Measurements from ENCODE around the gene SLC6A3.

Gene SLC6A3

GRCh38 chr5:1438871-1439270 is 6.4 kb downstream of the SLC6A3 start:
- TF ChIP-seq, protein P1, sequence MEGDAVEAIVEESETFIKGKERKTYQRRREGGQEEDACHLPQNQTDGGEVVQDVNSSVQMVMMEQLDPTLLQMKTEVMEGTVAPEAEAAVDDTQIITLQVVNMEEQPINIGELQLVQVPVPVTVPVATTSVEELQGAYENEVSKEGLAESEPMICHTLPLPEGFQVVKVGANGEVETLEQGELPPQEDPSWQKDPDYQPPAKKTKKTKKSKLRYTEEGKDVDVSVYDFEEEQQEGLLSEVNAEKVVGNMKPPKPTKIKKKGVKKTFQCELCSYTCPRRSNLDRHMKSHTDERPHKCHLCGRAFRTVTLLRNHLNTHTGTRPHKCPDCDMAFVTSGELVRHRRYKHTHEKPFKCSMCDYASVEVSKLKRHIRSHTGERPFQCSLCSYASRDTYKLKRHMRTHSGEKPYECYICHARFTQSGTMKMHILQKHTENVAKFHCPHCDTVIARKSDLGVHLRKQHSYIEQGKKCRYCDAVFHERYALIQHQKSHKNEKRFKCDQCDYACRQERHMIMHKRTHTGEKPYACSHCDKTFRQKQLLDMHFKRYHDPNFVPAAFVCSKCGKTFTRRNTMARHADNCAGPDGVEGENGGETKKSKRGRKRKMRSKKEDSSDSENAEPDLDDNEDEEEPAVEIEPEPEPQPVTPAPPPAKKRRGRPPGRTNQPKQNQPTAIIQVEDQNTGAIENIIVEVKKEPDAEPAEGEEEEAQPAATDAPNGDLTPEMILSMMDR (IDR thresholded peaks at IDR 0.05; ENCODE audit: low read depth, low read length, missing control alignments) = no peak
- in situ Hi-C loops (cut with HindIII; ENCODE audit: low pct_ligation_motif_present, low sequenced_read_pairs) = no loop called here
- Histone ChIP-seq H3K27ac (no peak overlapping the region), H3K36me3 (replicated peaks) (no peaks in the 10 kb centered on the region), H3K27me3 (replicated peaks) (peaks cover 14% of the 10 kb centered on the region), H3K4me3 (ENCODE audit: low read depth, low read length) (no peak overlapping the region)
- no peak for DNase-seq

GRCh38 chr5:1437876-1438559 is 7.2 kb downstream of the SLC6A3 start:
- in situ Hi-C loops (cut with HindIII; ENCODE audit: low pct_ligation_motif_present, low sequenced_read_pairs) = no loop called here
- Histone ChIP-seq H3K27me3 (replicated peaks) (peaks cover 7% of the 10 kb centered on the region), H3K4me3 (ENCODE audit: low read depth, low read length) (no peak overlapping the region), H3K36me3 (replicated peaks) (no peaks in the 10 kb centered on the region), H3K27ac (no peak overlapping the region)
- TF ChIP-seq, protein P1 (IDR thresholded peaks at IDR 0.05; ENCODE audit: low read depth, low read length, missing control alignments) = no peak
- DNase-seq = no peak

DNA sequence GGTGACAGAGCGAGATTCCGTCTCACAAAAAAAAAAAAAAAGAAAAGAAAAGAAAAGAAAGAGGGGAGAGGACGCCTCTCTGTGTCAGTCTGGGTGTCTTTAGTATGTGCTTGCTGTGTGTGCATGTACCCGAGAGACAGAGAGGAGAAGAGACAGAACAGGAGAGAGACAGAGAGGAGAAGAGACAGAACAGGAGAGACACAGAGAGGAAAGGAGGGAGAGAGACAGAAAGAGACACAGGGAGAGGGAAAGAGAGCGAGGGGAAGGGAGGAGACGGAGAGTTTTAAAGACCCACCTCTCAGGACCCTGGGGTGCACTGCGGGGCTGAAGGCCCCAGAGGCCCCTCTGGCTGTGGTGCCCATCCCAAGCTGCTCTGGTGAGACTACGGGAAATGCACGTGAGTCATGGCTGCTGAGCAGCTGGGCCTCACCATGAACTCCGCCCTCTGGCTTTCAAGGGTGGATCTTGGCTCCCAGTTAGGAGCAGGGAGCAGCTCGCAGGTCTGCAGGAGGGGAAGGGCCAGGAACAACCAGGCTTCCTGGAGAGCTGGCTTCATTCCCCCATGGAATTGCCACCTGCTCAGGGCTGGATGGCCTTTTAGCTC is 7.9 kb downstream of the SLC6A3 start:
- DNase-seq = no peak
- H3K27me3 ChIP-seq (replicated peaks) = peaks cover 2% of the 10 kb centered on the region
- H3K27ac ChIP-seq = no peak overlapping the region
- TF ChIP-seq, protein P1 (IDR thresholded peaks at IDR 0.05; ENCODE audit: low read depth, low read length, missing control alignments) = no peak
- in situ Hi-C loops (cut with HindIII; ENCODE audit: low pct_ligation_motif_present, low sequenced_read_pairs) = no loop called here
- no peaks in the 10 kb centered on the region for H3K36me3 ChIP-seq (replicated peaks)
- H3K4me3 ChIP-seq (ENCODE audit: low read depth, low read length) = no peak overlapping the region

- TF ChIP-seq, protein P1 (IDR thresholded peaks at IDR 0.05; ENCODE audit: low read depth, low read length, missing control alignments) = no peak
- no peaks in the 10 kb centered on the region for H3K27me3 ChIP-seq (replicated peaks)
- no peaks in the 10 kb centered on the region for H3K36me3 ChIP-seq (replicated peaks)
- no peak overlapping the region for H3K27ac ChIP-seq
- H3K4me3 ChIP-seq (ENCODE audit: low read depth, low read length) = no peak overlapping the region
- no peak for DNase-seq
- in situ Hi-C loops (cut with HindIII; ENCODE audit: low pct_ligation_motif_present, low sequenced_read_pairs) = no loop called here
Measured at GRCh38 chr5:1436681-1437080, 8.6 kb downstream of the SLC6A3 start.

GRCh38 chr5:1436036-1436435 is 9.2 kb downstream of the SLC6A3 start:
- H3K27me3 ChIP-seq (replicated peaks) = no peaks in the 10 kb centered on the region
- in situ Hi-C loops (cut with HindIII; ENCODE audit: low pct_ligation_motif_present, low sequenced_read_pairs) = no loop called here

More at GRCh38 chr5:1436036-1436435, 9.2 kb downstream of the SLC6A3 start:
- DNase-seq = no peak
- Histone ChIP-seq H3K27ac (no peak overlapping the region), H3K4me3 (ENCODE audit: low read depth, low read length) (no peak overlapping the region), H3K36me3 (replicated peaks) (no peaks in the 10 kb centered on the region)
- TF ChIP-seq, protein P1 (IDR thresholded peaks at IDR 0.05; ENCODE audit: low read depth, low read length, missing control alignments) = no peak
